Fibroblast of lung (primary cell): ENCODE measurements around the gene COX7A2. TPM values are rescaled to one million over a fixed set of nuclear protein-coding genes. Genes with fewer than 3 reads are reported as not detected.

ENCODE experiments used
- DNase-seq, 2 donors: peaks; one replicate each; pipeline versions ENCODE4 v3.0.0 to v3.0.0-alpha.2; 2010; ENCODE audit warnings: low read depth in 2 of 2
- H2AFZ ChIP-seq: 2 replicates; pipeline ENCODE4 v1.5.1; 2012; ENCODE audit warnings: low read length, control low read depth, inconsistent platforms
- H3K27ac ChIP-seq: 2 replicates; pipeline ENCODE4 v1.5.1; 2011; ENCODE audit warnings: low read length, control low read depth; ENCODE audit not compliant: insufficient read depth
- H3K27me3 ChIP-seq: 2 replicates; pipeline ENCODE4 v1.5.1; 2011; ENCODE audit warnings: mild to moderate bottlenecking, low read length; ENCODE audit not compliant: control insufficient read depth, insufficient read depth
- H3K36me3 ChIP-seq: 2 replicates; pipeline ENCODE4 v1.5.1; 2011; ENCODE audit warnings: low read length; ENCODE audit not compliant: control insufficient read depth, insufficient read depth
- H3K4me1 ChIP-seq: 2 replicates; pipeline ENCODE4 v1.5.1; 2011; ENCODE audit warnings: low read length; ENCODE audit not compliant: control insufficient read depth, insufficient read depth; ENCODE audit errors: extremely low read depth
- H3K4me2 ChIP-seq: 2 replicates; pipeline ENCODE4 v1.5.1; 2011; ENCODE audit warnings: low read length, control low read depth; ENCODE audit not compliant: insufficient read depth; ENCODE audit errors: extremely low read depth
- H3K4me3 ChIP-seq, 4 experiments: fragments of 200-600 bp in 1 of 4; sonication (generic) in 1 of 4; replicated peaks in 1 of 4; 2 replicates each; pipeline ENCODE4 v1.5.1; 2011 to 2016; ENCODE audit warnings: low read length in 4 of 4, low read depth in 3 of 4, mild to moderate bottlenecking in 3 of 4, control low read depth in 2 of 4, inconsistent platforms in 1 of 4, mixed read lengths in 1 of 4; ENCODE audit not compliant: insufficient read depth in 1 of 4; ENCODE audit errors: control extremely low read depth in 1 of 4
- H3K79me2 ChIP-seq: 2 replicates; pipeline ENCODE4 v1.5.1; 2012; ENCODE audit warnings: mild to moderate bottlenecking, low read length, inconsistent platforms; ENCODE audit not compliant: control insufficient read depth, insufficient read depth
- H3K9ac ChIP-seq: 2 replicates; pipeline ENCODE4 v1.5.1; 2011; ENCODE audit warnings: mild to moderate bottlenecking, low read length, control low read depth; ENCODE audit not compliant: insufficient read depth
- H3K9me3 ChIP-seq: 2 replicates; pipeline ENCODE4 v1.5.1; 2012; ENCODE audit warnings: low read depth, low read length; ENCODE audit not compliant: control insufficient read depth, insufficient read depth
- H4K20me1 ChIP-seq: 2 replicates; pipeline ENCODE4 v1.5.1; 2011; ENCODE audit warnings: low read length; ENCODE audit not compliant: control insufficient read depth, insufficient read depth; ENCODE audit errors: extremely low read depth
- CTCF ChIP-seq, 2 donors: IDR thresholded peaks in 1 of 2; conservative IDR thresholded peaks in 1 of 2; 1 replicate in 1 of 2; 2 replicates in 1 of 2; pipeline ENCODE4 v1.5.1; 2011 to 2012; ENCODE audit warnings: low read length in 2 of 2, control low read depth in 1 of 2, inconsistent platforms in 1 of 2, low read depth in 1 of 2, mild to moderate bottlenecking in 1 of 2
- EZH2 ChIP-seq: IDR thresholded peaks from 2 replicates; pipeline ENCODE4 v1.5.1; 2012; ENCODE audit warnings: low read length, control low read depth, mild to moderate bottlenecking; ENCODE audit errors: missing control alignments
- polyA plus RNA-seq, 2 donors: library from polyadenylated mRNA; depleted of rRNA in 1 of 2; stranded (reverse) in 1 of 2; unstranded in 1 of 2; fragments of >200 nt; gene quantifications; 2 replicates each; pipeline ENCODE4 v1.2.1, GENCODE V29; 2011 to 2012; ENCODE audit warnings: missing spikeins in 1 of 2
- total RNA-seq: library from RNA; depleted of rRNA; stranded (reverse); fragments of >200 nt; gene quantifications from 2 replicates; pipeline ENCODE4 v1.2.1, GENCODE V29; 2014

Gene COX7A2
- total and polyA plus RNA-seq, 2 donors (not counting 1 experiment from before 2014, with no cell fraction given), result 115 to 159 TPM

DNA sequence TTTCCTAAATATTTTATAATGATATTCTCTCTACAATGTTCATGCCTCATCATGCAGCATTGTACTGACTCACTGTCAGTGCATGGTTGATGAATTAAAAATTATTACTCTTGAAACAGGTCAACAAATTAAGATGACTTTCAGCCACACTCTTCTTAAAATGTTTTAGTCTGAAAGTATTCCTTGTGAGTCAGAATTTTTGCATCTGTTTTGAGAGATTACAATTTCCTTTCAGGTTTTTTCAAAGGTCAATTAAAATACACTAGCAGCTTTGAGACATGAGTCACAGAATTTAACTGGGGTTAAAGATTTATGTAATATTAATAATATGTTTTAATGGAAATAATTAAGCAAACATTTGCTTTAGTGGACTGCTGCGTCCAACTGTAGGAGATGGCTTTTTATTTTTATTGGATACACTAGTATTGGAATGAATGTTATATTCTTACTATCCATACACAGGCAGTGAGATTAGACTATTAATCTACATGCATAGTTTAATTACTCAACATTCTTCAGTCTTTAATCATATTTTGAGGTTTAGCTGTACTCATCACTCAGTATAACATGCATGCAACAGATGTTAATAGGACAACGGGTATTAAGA lies 47.4 kb downstream of the COX7A2 start:
- no peaks in the 10 kb centered on the region for H3K27me3 ChIP-seq
- no peaks in the 10 kb centered on the region for H4K20me1 ChIP-seq
- H3K36me3 ChIP-seq, result peaks cover 3% of the 10 kb centered on the region
- peaks cover 2% of the 10 kb centered on the region for H3K4me1 ChIP-seq
- no peak overlapping the region for H2AFZ ChIP-seq
- peaks cover 61% of the 10 kb centered on the region for H3K79me2 ChIP-seq
- H3K9ac ChIP-seq, result no peak overlapping the region
- no peak overlapping the region for H3K4me2 ChIP-seq
- no peak for TF ChIP-seq EZH2
- TF ChIP-seq CTCF (conservative IDR thresholded peaks at IDR 0.05 in 1 of 2, IDR thresholded peaks at IDR 0.05 in 1 of 2; ENCODE audit: low read depth in 1 of 2, low read length in 2 of 2), result no peak
- DNase-seq, result peak; percentile 72 to 87
- no peak overlapping the region for H3K27ac ChIP-seq
- H3K4me3 ChIP-seq, result no peak overlapping the region
- peaks cover 1% of the 10 kb centered on the region for H3K9me3 ChIP-seq

GRCh38 chr6:75188221-75188925 lies 55.2 kb downstream of the COX7A2 start:
- no peaks in the 10 kb centered on the region for H3K27me3 ChIP-seq
- TF ChIP-seq CTCF (conservative IDR thresholded peaks at IDR 0.05 in 1 of 2, IDR thresholded peaks at IDR 0.05 in 1 of 2; ENCODE audit: low read depth in 1 of 2, low read length in 2 of 2) (no peak), EZH2 (no peak)
- no peak overlapping the region for H2AFZ ChIP-seq
- no peak overlapping the region for H3K4me2 ChIP-seq
- H3K4me3 ChIP-seq, result no peak overlapping the region
- no peaks in the 10 kb centered on the region for H3K9me3 ChIP-seq
- H3K9ac ChIP-seq, result no peak overlapping the region
- DNase-seq, result peak in 1 of 2 donors; percentile 32
- no peaks in the 10 kb centered on the region for H4K20me1 ChIP-seq
- peaks cover 20% of the 10 kb centered on the region for H3K36me3 ChIP-seq
- H3K79me2 ChIP-seq, result peaks cover 54% of the 10 kb centered on the region
- no peaks in the 10 kb centered on the region for H3K4me1 ChIP-seq
- no peak overlapping the region for H3K27ac ChIP-seq

Other genes with a start within 250 kb of the COX7A2 start
- gene COL12A1, start 37.7 kb downstream of the COX7A2 start, total RNA-seq, result 580 and 1,023 TPM in 2 replicates
- gene COL12A1, start 37.7 kb downstream of the COX7A2 start, polyA plus RNA-seq, result 874 and 1,075 TPM in 2 replicates
- 129 and 153 TPM in 2 replicates for gene TMEM30A, start 41.0 kb upstream of the COX7A2 start, total RNA-seq
- 70.9 and 111 TPM in 2 replicates for gene TMEM30A, start 41.0 kb upstream of the COX7A2 start, polyA plus RNA-seq
- gene FILIP1, start 250.0 kb upstream of the COX7A2 start, total RNA-seq, result 0.33 and 0.77 TPM in 2 replicates
- gene FILIP1, start 250.0 kb upstream of the COX7A2 start, polyA plus RNA-seq, result 0.76 and 2.3 TPM in 2 replicates